SKM-1 (cell line): ENCODE measurements around the gene GLT6D1.

Experiments
- DNase-seq: peaks from one replicate; lab custom pipeline; 2025; ENCODE audit not compliant: unreplicated experiment; lab: John Stamatoyannopoulos, UW

The GLT6D1 gene

GRCh38 chr9:135624282-135624681, 15.1 kb downstream of the GLT6D1 start:
- DNase-seq = no peak

GRCh38 chr9:135622415-135623020, 16.8 kb downstream of the GLT6D1 start:
- DNase-seq = no peak

- DNase-seq = no peak
These were observed 18.8 kb downstream of the GLT6D1 start for GRCh38 chr9:135620558-135620957.

GRCh38 chr9:135619599-135619886, 19.8 kb downstream of the GLT6D1 start:
- DNase-seq = no peak

GRCh38 chr9:135618866-135619598, 20.3 kb downstream of the GLT6D1 start:
- DNase-seq = no peak

GRCh38 chr9:135617991-135618411, 21.3 kb downstream of the GLT6D1 start:
- no peak for DNase-seq

- DNase-seq = no peak
These were observed 21.8 kb downstream of the GLT6D1 start for GRCh38 chr9:135617538-135617900.

- DNase-seq = no peak
These were observed 22.5 kb downstream of the GLT6D1 start for GRCh38 chr9:135616619-135617537.

GRCh38 chr9:135615666-135616618, 23.4 kb downstream of the GLT6D1 start:
- DNase-seq = no peak

GRCh38 chr9:135614821-135615665, 24.3 kb downstream of the GLT6D1 start:
- no peak for DNase-seq

GRCh38 chr9:135613946-135614805, 25.2 kb downstream of the GLT6D1 start:
- no peak for DNase-seq

GRCh38 chr9:135612981-135613910, 26.1 kb downstream of the GLT6D1 start:
- DNase-seq = no peak

- no peak for DNase-seq
These were observed 26.9 kb downstream of the GLT6D1 start for GRCh38 chr9:135612437-135612836.

GRCh38 chr9:135611875-135612209, 27.5 kb downstream of the GLT6D1 start:
- no peak for DNase-seq

GRCh38 chr9:135611142-135611874, 28.0 kb downstream of the GLT6D1 start:
- DNase-seq = no peak

- DNase-seq = no peak
These were observed 28.8 kb downstream of the GLT6D1 start for GRCh38 chr9:135610290-135611141.
